Neural cell (in vitro differentiated cells): ENCODE data around the gene WASF1.

ENCODE experiments used
- EP300 ChIP-seq: fragments of 450-650 bp; conservative IDR thresholded peaks from 2 replicates; pipeline ENCODE4 v1.6.1; 2014; ENCODE audit warnings: antibody characterized with exemption, mild to moderate bottlenecking, moderate library complexity; ENCODE audit not compliant: poor library complexity, severe bottlenecking
- EZH2 ChIP-seq: fragments of 200-600, 300-800 bp; shearing (Covaris generic), sonication (generic); IDR thresholded peaks from 2 replicates; pipeline ENCODE4 v1.6.1; 2014; ENCODE audit warnings: antibody characterized with exemption, low read length, borderline replicate concordance, mild to moderate bottlenecking; ENCODE audit not compliant: insufficient read depth, poor library complexity, severe bottlenecking
- POLR2AphosphoS5 ChIP-seq: IDR thresholded peaks from 2 replicates; pipeline ENCODE4 v1.6.1; 2012
- RAD21 ChIP-seq: fragments of 450-650 bp; conservative IDR thresholded peaks from 2 replicates; pipeline ENCODE4 v1.6.1; 2014; ENCODE audit warnings: antibody characterized with exemption, mild to moderate bottlenecking, moderate library complexity
- TF ChIP-seq, protein P1 (sequence below): fragments of 450-650 bp; IDR thresholded peaks from 2 replicates; pipeline ENCODE4 v1.5.1; 2014; ENCODE audit warnings: antibody characterized with exemption, mild to moderate bottlenecking, moderate library complexity; ENCODE audit not compliant: poor library complexity, severe bottlenecking

DNA sequence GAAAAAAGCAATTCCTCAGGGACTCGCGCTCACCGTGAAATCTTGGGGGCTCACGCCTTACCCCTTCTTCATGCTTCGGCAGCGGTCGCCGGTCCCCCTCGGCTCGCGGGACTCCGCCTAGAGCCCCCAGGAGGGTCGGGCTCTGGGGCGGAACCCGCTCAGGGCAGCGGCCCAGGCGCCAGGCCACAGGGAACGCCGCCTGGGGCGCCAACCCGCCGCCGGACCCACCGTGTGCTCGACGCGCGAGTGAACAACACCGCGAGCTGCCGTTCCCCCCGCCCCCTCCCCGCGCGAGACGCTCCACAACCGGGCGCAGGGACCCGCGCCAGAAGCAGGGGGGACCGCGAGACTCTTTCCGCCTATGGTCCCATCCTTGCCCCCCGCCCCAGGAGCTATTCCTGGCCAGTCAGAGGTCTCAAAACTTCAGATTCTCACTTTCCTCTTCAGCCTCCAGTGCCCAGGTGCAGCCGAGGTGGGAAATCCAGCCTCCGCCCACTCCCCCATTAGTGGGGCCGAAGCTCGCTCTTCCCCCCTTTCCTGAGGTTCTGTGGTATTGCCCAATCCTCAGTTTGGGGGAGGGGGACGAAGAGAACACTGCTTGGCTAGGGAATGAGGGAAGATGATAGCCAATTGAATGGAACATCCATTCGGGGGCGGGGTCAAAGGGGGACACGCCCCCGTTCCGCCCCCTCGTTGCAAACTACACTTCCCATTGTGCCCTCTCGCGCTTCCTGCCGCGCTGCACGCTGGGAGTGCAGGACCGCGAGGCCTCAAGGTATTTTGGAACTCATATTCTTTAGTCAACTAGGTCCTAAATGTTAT is at the start of gene WASF1:
- TF ChIP-seq, protein P1, sequence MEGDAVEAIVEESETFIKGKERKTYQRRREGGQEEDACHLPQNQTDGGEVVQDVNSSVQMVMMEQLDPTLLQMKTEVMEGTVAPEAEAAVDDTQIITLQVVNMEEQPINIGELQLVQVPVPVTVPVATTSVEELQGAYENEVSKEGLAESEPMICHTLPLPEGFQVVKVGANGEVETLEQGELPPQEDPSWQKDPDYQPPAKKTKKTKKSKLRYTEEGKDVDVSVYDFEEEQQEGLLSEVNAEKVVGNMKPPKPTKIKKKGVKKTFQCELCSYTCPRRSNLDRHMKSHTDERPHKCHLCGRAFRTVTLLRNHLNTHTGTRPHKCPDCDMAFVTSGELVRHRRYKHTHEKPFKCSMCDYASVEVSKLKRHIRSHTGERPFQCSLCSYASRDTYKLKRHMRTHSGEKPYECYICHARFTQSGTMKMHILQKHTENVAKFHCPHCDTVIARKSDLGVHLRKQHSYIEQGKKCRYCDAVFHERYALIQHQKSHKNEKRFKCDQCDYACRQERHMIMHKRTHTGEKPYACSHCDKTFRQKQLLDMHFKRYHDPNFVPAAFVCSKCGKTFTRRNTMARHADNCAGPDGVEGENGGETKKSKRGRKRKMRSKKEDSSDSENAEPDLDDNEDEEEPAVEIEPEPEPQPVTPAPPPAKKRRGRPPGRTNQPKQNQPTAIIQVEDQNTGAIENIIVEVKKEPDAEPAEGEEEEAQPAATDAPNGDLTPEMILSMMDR, result peak; percentile 39
- TF ChIP-seq EP300 (peak; percentile 78), EZH2 (no peak), POLR2AphosphoS5 (peak; percentile 98), RAD21 (no peak)
